ENCODE data around the gene PANX3. TPM values are rescaled to one million over a fixed set of nuclear protein-coding genes. Genes with fewer than 3 reads are reported as not detected.

Gene PANX3
- total and polyA plus RNA-seq, 10 of the 15 experiments (the other 5 are each of a cell fraction or from before 2014, with no cell fraction given): not detected

- no peak for FAIRE-seq
- no peak for TF ChIP-seq SMC3 (IDR thresholded peaks at IDR 0.05; ENCODE audit: borderline replicate concordance, low read length)
- no peak for TF ChIP-seq ZBED1 (IDR thresholded peaks at IDR 0.05; ENCODE audit: borderline replicate concordance)
- TF ChIP-seq MTA3 (IDR thresholded peaks at IDR 0.05; ENCODE audit: borderline replicate concordance, low read length): no peak
- TF ChIP-seq ZBTB40 (IDR thresholded peaks at IDR 0.05; ENCODE audit: borderline replicate concordance): no peak
- no peak for TF ChIP-seq ZNF217 (IDR thresholded peaks at IDR 0.05)
- no peak for TF ChIP-seq MEF2B (IDR thresholded peaks at IDR 0.05; ENCODE audit: partially characterized antibody, poor library complexity, severe bottlenecking)
- TF ChIP-seq NR2C1 (IDR thresholded peaks at IDR 0.05): no peak
- no peak for TF ChIP-seq SMAD5 (IDR thresholded peaks at IDR 0.05; ENCODE audit: low read depth)
- no peak for TF ChIP-seq ZNF24 (IDR thresholded peaks at IDR 0.05)
- TF ChIP-seq FOXK2 (IDR thresholded peaks at IDR 0.05): no peak
- TF ChIP-seq ATF3 (IDR thresholded peaks at IDR 0.05; ENCODE audit: borderline replicate concordance, extremely low read depth, low read depth, low read length): no peak
- TF ChIP-seq TCF7 (IDR thresholded peaks at IDR 0.05; ENCODE audit: borderline replicate concordance): no peak
- no peak for TF ChIP-seq BCL11A (IDR thresholded peaks at IDR 0.05; ENCODE audit: low read depth, low read length)
- TF ChIP-seq SREBF2 (IDR thresholded peaks at IDR 0.05; ENCODE audit: low read length): no peak
- TF ChIP-seq ZNF274 (IDR thresholded peaks at IDR 0.05; ENCODE audit: insufficient read depth, insufficient read length): no peak
- TF ChIP-seq CHD1 (IDR thresholded peaks at IDR 0.05; ENCODE audit: low read depth, low read length): no peak
- no peak for TF ChIP-seq BACH1 (IDR thresholded peaks at IDR 0.05; ENCODE audit: borderline replicate concordance)
- Histone ChIP-seq H3K9me3 (replicated peaks; ENCODE audit: control insufficient read depth, insufficient read depth, low read length) (no peaks in the 10 kb centered on the region), H3K27ac (ENCODE audit: control insufficient read depth, insufficient read depth) (no peak overlapping the region), H3K27me3 (replicated peaks in 1 of 2; ENCODE audit: control insufficient read depth in 2 of 2, insufficient read depth in 2 of 2, low read length in 1 of 2) (no peaks in the 10 kb centered on the region), H3K79me2 (ENCODE audit: control insufficient read depth, insufficient read depth, low read length) (no peaks in the 10 kb centered on the region), H3K36me3 (ENCODE audit: control insufficient read depth in 2 of 2, insufficient read depth in 2 of 2, low read length in 1 of 2) (no peaks in the 10 kb centered on the region; a peak in 1 of 4 replicates), H3K4me2 (ENCODE audit: control insufficient read depth, insufficient read depth) (no peak overlapping the region), H4K20me1 (ENCODE audit: control insufficient read depth, insufficient read depth) (no peaks in the 10 kb centered on the region), H3K9ac (ENCODE audit: control insufficient read depth, insufficient read depth, low read length) (no peak overlapping the region), H2AFZ (ENCODE audit: control insufficient read depth, low read depth, low read length) (no peak overlapping the region), H3K4me3 (no peak overlapping the region), H3K4me1 (ENCODE audit: control insufficient read depth, insufficient read depth, low read length) (no peaks in the 10 kb centered on the region; the same call in 1 of the 2 replicates)
- ATAC-seq: no peak
- BruUV-seq (replicated peaks): no TSS peak
- CTCF ChIA-PET: interaction anchor here (0.9 to 1.2 kb wide), 3 partner anchors 110 to 189 kb away, joined by 3 to 7 read pairs (median 4); no protein-coding TSS in a partner anchor
- 71% methylated on average over 6 of the region's 6 CpGs for WGBS (ENCODE audit: insufficient coverage, insufficient replicate concordance, low lambda C conversion rate, missing lambda C conversion rate)
- intact Hi-C loops (cut with micrococcal nuclease; ENCODE audit: unreplicated experiment) (no loop called here), in situ Hi-C loops (cut with MboI) (no loop called here)
- SMC1A ChIA-PET (ENCODE audit: uncharacterized antibody, unreplicated experiment): interaction anchor here (0.6 to 1.5 kb wide), 5 partner anchors 20 to 958 kb away, joined by 3 to 5 read pairs (median 3); no protein-coding TSS in a partner anchor
- no peak for DNase-seq (ENCODE audit: low read depth, low spot score)
- POLR2A ChIA-PET: interaction anchor here (1.1 kb wide), 1 partner anchor 139 kb away, joined by 3 read pairs; no protein-coding TSS in a partner anchor
- RAD21 ChIA-PET (ENCODE audit: unreplicated experiment): no interaction called here
Observed at GRCh38 chr11:124648610-124649009, 37.4 kb downstream of the PANX3 start.

Measured in GM12878 (cell line).